NCI-H2196 (cell line): ENCODE results near the gene PTPRS.

Experiments used
- DNase-seq: peaks from one replicate; lab custom pipeline; 2025; ENCODE audit not compliant: unreplicated experiment; lab: John Stamatoyannopoulos, UW

PTPRS gene

GRCh38 chr19:5309438-5310204, 31.0 kb downstream of the PTPRS start:
- DNase-seq = no peak

DNA sequence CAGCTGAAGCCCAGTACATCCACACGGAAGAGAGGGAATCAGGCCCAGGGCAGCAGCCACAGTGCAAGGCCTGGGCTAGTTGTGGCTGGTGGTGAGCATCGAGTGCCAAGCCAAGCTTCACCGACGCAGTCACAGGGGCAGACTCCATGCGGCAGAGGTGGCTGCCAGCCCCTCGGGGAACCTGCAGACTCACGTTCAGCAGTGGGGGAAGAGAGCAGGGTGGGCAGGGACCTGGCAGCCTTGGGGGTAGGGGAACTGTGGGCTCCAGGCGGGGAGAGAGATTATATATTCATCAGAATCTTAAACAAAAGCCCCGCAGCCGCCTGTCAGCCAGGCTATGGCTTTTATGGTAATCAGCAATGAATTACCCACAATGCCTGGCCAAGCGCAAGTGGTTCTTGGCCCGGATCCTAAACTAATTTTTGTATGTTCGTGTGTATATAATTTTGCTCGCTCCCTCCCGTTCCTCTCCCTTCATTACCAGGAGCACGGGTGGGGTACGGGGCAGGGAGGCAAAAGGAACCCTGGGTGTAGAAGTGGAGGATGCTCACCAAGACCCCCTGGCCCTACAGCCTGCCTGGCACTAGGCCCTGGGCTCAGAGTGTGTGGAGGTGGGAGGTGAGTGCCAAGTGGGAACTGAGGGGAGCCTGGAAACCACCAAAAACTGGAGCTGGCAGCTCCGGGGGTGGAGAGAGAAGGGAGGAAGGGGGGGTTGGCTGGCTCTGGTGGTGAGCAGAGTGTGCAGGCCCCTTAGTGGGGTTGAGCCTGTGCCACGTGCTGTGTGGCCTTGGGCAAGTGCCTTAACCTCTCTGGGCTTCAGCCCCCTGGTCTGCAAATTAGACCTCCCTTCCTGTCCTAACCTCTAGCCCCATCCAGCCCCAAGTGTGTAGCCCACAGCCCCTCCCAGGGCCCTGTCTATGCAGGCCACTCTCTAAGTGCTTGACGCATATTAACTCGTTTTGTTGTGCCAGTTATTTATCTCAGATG, 31.9 kb downstream of the PTPRS start:
- peak; percentile 75 for DNase-seq

DNA sequence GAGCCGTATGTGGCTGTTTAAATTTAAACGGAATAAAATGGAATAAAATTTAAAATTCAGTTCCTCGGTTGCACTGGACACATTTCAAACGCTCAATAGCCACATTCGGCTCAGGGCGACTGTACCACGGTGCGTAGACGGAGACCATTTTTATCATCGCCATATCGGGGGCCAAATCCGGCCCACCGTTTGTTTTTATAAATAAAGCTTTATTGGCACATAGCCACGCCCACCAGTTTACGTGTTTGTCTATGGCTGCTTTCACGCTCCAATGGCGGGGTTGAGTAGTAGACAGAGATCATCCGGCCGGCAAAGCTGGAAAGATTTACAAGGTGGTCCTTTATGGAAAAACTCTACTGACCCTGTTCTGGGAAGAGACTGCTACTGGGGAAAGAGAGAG, 33.0 kb downstream of the PTPRS start:
- DNase-seq = no peak

DNA sequence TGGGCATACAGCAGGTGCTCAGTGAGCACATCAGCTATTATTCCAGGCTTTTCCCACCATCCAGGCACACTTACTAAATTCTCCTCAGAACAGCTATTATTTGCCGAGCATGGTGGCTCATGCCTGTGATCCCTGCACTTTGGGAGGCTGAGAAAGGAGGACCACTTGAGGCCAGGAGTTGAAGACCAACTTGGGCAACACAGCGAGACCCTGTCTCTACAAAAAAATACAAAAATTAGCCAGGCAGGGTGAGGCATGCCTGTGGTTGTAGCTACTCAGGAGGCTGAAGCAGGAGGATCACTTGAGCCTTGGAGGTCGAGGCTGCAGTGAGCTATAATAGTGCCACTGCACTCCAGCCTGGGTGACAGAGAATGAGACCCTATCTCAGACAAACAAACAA, 35.4 kb downstream of the PTPRS start:
- DNase-seq = no peak

DNA sequence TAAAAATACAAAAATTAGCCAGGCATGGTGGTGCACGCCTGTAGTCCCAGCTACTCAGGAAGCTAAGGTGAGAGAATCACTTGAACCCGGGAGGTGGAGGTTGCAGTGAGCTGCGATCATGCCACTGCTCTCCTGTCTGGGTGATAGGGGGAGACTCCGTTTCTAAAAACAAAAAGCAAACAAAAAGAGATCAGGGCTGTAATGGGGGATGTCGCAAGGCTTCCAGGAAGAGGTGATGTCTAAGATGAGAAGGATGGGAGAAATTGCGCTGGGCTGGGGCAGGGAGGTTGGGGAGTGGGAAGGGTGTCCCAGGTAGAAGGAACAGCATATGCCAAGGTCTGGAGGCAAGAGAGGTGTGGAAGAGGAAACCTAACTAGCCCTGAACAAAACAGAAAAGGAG, 36.1 kb downstream of the PTPRS start:
- DNase-seq = no peak

DNA sequence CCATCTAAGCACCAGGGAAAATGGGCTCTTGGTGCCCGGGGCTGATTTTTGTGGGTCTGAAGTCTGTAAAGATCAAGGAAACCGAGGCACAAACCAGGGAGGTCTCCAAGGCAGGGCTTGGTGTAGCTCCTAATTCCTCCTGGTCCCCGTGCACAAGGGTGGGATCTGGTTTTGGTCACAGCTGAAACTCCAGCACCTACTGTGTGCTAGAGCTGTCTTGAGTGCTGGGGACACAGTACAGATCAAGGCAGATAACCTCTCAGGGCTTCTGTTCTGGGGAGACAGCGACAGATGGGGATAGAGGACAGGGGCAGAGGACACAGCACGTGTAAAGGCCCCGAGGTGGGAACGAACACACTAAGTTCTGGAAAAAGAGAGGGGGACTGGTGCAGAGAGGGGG, 37.4 kb downstream of the PTPRS start:
- no peak for DNase-seq

GRCh38 chr19:5302396-5302795, 38.2 kb downstream of the PTPRS start:
- DNase-seq = no peak

- DNase-seq = no peak
These were observed 41.5 kb downstream of the PTPRS start for GRCh38 chr19:5299137-5299536.

GRCh38 chr19:5298471-5298901, 42.1 kb downstream of the PTPRS start:
- no peak for DNase-seq

DNA sequence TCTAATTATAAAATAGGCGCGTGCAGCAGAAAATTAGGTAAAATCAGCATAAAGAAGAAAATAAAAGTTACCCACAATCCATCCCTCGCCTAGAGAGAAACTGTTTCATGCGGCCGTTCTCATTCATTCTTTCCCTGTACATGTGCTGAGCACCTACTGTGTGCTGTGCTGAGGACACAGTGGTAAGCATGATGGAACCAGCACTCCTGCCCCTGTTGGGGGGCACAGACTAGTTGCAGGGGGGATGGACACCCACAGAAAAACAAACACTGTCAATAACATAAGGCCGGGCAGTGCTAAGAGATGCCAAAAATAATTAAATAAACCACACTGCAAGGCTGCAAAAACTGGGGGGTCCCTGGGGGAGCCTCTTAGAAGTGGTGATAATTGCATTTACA, 43.3 kb downstream of the PTPRS start:
- DNase-seq = no peak

DNA sequence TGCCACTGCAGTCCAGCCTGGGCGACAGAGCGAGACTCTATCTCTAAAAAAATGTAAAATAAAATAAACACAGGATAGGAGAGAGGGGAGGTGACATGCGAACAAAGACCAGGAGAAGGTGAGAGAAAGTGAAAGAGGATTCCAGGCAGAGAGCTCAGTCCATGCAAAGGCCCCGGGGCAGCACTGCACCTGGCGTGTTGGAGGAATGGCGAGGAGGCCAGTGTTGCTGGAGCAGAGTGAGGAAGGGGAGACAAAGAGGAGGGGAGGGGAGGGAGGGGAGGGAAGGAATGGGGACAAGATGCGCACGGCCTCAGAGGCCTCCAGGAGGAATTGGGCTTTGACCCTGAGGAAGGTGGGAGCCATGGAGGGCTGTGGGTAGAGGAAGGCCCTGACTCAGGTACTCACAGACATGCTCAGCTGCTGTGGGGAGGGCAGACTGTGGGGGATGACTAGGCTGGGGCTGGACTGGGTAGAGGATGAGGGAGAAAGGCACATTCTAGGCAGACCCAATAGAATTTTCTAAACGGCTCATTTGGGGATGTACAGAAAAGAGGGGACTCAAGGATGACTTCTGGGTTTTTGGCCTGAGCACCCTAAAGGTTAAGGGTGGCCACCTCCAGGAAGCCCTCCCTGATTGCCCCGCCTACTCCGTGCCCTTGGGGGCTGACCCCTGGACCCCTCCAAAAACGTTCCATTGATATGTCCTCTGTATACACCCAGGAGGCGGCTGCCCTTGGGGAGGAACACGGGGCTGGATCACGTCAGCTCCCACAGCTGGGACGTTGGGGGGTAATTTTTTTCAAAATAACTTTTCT, 43.9 kb downstream of the PTPRS start:
- DNase-seq = no peak

GRCh38 chr19:5296021-5296420, 44.6 kb downstream of the PTPRS start:
- DNase-seq = no peak

GRCh38 chr19:5294403-5295160, 46.0 kb downstream of the PTPRS start:
- no peak for DNase-seq

- peak; percentile 38 for DNase-seq
These were observed 46.8 kb downstream of the PTPRS start for GRCh38 chr19:5293612-5294378.

GRCh38 chr19:5292822-5293611, 47.6 kb downstream of the PTPRS start:
- peak; percentile 75 for DNase-seq

DNA sequence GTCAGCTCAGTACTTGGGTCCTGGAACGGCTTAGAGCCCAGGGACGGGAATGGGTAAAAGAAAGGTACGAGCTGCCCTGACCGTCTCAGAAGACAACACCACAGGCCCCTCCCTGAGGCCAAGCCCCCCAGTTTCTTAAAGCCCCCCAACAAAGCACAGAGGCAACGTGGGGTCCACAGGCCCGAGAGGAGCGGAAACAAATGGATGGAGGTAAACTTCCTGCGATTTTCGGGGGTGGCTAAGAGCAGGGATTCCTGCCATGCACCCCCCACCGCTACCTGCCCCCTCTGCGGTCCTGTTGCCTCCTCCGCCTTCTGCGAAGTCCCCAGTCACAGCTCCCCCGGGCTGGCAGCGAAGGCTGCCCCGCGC, 48.2 kb downstream of the PTPRS start:
- DNase-seq = no peak

DNA sequence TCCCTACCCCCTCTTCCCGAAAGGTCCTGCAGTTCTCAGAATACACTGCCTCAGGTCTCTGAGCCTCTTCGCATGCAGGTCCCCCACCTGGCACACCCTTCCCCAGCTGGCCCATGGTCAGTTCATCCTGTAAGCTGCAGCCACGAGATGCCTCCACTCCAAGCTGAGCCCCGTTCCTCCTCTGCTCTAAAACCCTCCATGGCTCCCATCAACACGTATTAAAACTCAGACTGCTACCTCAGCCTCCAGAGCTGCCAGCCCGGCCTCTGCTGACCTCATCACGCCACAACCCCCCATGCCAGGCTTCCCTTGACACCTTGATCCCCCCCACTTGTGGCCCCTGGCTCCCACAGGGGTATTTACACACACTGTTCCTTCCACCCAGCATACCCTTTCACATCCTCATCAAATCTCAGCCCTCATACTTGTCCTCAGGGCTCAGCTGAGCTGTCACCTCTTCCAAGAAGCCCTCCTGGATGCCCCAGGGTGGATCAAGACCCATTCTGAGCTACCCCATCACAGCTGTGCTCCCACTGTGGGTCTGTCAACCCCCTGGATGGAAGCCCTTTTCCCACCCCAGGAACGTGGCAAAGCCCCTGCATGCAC, 48.9 kb downstream of the PTPRS start:
- DNase-seq = no peak
